ENCODE measurements around the gene VAV3. TPM values are rescaled to one million over a fixed set of nuclear protein-coding genes. Genes with fewer than 3 reads are reported as not detected.

VAV3 gene
- total and polyA plus RNA-seq, 4 experiments from 2014 or later = 0.43 to 2.9 (median 1.8) TPM

- DNase-seq = peak in 4 of 5 donors; percentile 6 to 29 (median 18)
- H3K27ac ChIP-seq (ENCODE audit: low read depth, low read length) = no peak overlapping the region
- H3K4me3 ChIP-seq (ENCODE audit: low read length in 2 of 2) = no peak overlapping the region
- peaks cover 0 to under 1% of the 10 kb centered on the region in 2 donors for H3K36me3 Mint-ChIP-seq
- H3K36me3 ChIP-seq (ENCODE audit: insufficient read depth, low read length) = no peaks in the 10 kb centered on the region
- ChIA-PET CTCF (ENCODE audit: partially characterized antibody) (interaction anchor here (1.3 kb wide), 1 partner anchor 296 kb away, joined by 3 read pairs; no protein-coding TSS in a partner anchor), POLR2A (ENCODE audit: partially characterized antibody) (interaction anchor here (1.2 kb wide), 1 partner anchor 43 kb away, joined by 4 read pairs; no protein-coding TSS in a partner anchor)
- H3K4me3 Mint-ChIP-seq = peak overlapping the region in 6 of 8 donors; percentile 43 to 82 (median 63)
- H3K27me3 ChIP-seq (ENCODE audit: insufficient read depth, low read length) = no peaks in the 10 kb centered on the region
- no peaks in the 10 kb centered on the region for H3K9me3 ChIP-seq (ENCODE audit: control insufficient read depth in 1 of 2, low read length in 2 of 2)
- intact Hi-C loops (cut with micrococcal nuclease) = no loop called here
- peaks cover 0 to 2% (median 0%) of the 10 kb centered on the region in 8 donors for H3K9me3 Mint-ChIP-seq
- H3K4me1 Mint-ChIP-seq = peaks cover 26 to 47% (median 29%) of the 10 kb centered on the region in 4 donors
- H3K27ac Mint-ChIP-seq = peak overlapping the region in 6 of 7 donors; percentile 3 to 78 (median 21)
- H3K27me3 Mint-ChIP-seq = no peaks in the 10 kb centered on the region
- peaks cover 26% of the 10 kb centered on the region for H3K4me1 ChIP-seq (ENCODE audit: insufficient read depth, low read length)
Observed at GRCh38 chr1:107829036-107829770, 135.8 kb downstream of the VAV3 start.

DNA sequence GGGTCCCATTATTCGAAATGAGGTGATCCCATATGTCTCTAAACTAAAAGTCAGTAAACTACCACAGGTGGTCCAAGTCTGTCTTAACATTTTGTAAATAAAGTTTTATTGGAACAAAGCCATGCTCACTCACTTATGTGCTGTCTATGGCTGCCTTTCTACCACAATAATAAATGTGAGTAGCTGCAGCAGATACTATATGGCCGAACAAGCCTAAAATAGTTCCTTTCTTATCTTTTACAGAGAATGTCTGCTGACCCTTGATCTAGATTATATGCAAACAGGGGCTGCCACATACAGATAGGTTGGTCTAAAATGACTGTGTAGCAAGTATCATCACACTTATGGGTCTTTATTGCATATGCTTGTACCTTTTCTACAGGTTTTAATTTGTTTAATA lies 140.0 kb downstream of the VAV3 start:
- no peaks in the 10 kb centered on the region for H3K9me3 ChIP-seq (ENCODE audit: control insufficient read depth in 1 of 2, low read length in 2 of 2)
- no peaks in the 10 kb centered on the region for H3K27me3 ChIP-seq (ENCODE audit: insufficient read depth, low read length)
- H3K4me1 ChIP-seq (ENCODE audit: insufficient read depth, low read length) = peaks cover 22% of the 10 kb centered on the region
- H3K4me3 ChIP-seq (ENCODE audit: low read length in 2 of 2) = no peak overlapping the region
- no peak overlapping the region for H3K27ac ChIP-seq (ENCODE audit: low read depth, low read length)
- H3K27me3 Mint-ChIP-seq = no peaks in the 10 kb centered on the region
- peaks cover 4 to 13% of the 10 kb centered on the region in 2 donors for H3K36me3 Mint-ChIP-seq
- ChIA-PET POLR2A (ENCODE audit: partially characterized antibody) (no interaction called here), CTCF (ENCODE audit: partially characterized antibody) (no interaction called here)
- DNase-seq = no peak
- H3K4me3 Mint-ChIP-seq = no peak overlapping the region
- no peaks in the 10 kb centered on the region for H3K36me3 ChIP-seq (ENCODE audit: insufficient read depth, low read length)
- H3K4me1 Mint-ChIP-seq = peaks cover 22 to 34% (median 25%) of the 10 kb centered on the region in 4 donors
- H3K27ac Mint-ChIP-seq = no peak overlapping the region
- intact Hi-C loops (cut with micrococcal nuclease) = no loop called here
- H3K9me3 Mint-ChIP-seq = peaks cover 0 to 16% (median 7%) of the 10 kb centered on the region in 8 donors

GRCh38 chr1:107821340-107821739 lies 143.6 kb downstream of the VAV3 start:
- peaks cover 4 to 13% of the 10 kb centered on the region in 2 donors for H3K36me3 Mint-ChIP-seq
- Histone ChIP-seq H3K36me3 (ENCODE audit: insufficient read depth, low read length) (no peaks in the 10 kb centered on the region), H3K27me3 (ENCODE audit: insufficient read depth, low read length) (no peaks in the 10 kb centered on the region), H3K9me3 (ENCODE audit: control insufficient read depth in 1 of 2, low read length in 2 of 2) (no peaks in the 10 kb centered on the region), H3K27ac (ENCODE audit: low read depth, low read length) (no peak overlapping the region), H3K4me1 (ENCODE audit: insufficient read depth, low read length) (no peaks in the 10 kb centered on the region), H3K4me3 (ENCODE audit: low read length in 2 of 2) (no peak overlapping the region)
- ChIA-PET POLR2A (ENCODE audit: partially characterized antibody) (no interaction called here), CTCF (ENCODE audit: partially characterized antibody) (no interaction called here)
- intact Hi-C loops (cut with micrococcal nuclease) = no loop called here
- no peak for DNase-seq
- H3K4me1 Mint-ChIP-seq = peaks cover 0 to 7% (median 5%) of the 10 kb centered on the region in 4 donors
- peaks cover 0 to 2% of the 10 kb centered on the region in 2 donors for H3K27me3 Mint-ChIP-seq
- H3K4me3 Mint-ChIP-seq = no peak overlapping the region
- peaks cover 0 to 16% (median 7%) of the 10 kb centered on the region in 8 donors for H3K9me3 Mint-ChIP-seq
- peak overlapping the region in 3 of 7 donors; percentile 13 to 47 (median 25) for H3K27ac Mint-ChIP-seq

- H3K27ac ChIP-seq (ENCODE audit: low read depth, low read length) = no peak overlapping the region
- H3K27me3 ChIP-seq (ENCODE audit: insufficient read depth, low read length) = no peaks in the 10 kb centered on the region
- intact Hi-C loops (cut with micrococcal nuclease) = no loop called here
- no peaks in the 10 kb centered on the region for H3K9me3 ChIP-seq (ENCODE audit: control insufficient read depth in 1 of 2, low read length in 2 of 2)
- Mint-ChIP-seq H3K9me3 (peaks cover 0 to 16% (median 7%) of the 10 kb centered on the region in 8 donors), H3K36me3 (peaks cover 4 to 13% of the 10 kb centered on the region in 2 donors), H3K4me1 (peaks cover 0 to 7% (median 5%) of the 10 kb centered on the region in 4 donors), H3K27ac (peak overlapping the region in 1 of 7 donors; percentile 25), H3K27me3 (peaks cover 0 to 2% of the 10 kb centered on the region in 2 donors), H3K4me3 (no peak overlapping the region)
- ChIA-PET CTCF (ENCODE audit: partially characterized antibody) (no interaction called here), POLR2A (ENCODE audit: partially characterized antibody) (no interaction called here)
- H3K4me3 ChIP-seq (ENCODE audit: low read length in 2 of 2) = no peak overlapping the region
- DNase-seq = no peak
- no peaks in the 10 kb centered on the region for H3K4me1 ChIP-seq (ENCODE audit: insufficient read depth, low read length)
- no peaks in the 10 kb centered on the region for H3K36me3 ChIP-seq (ENCODE audit: insufficient read depth, low read length)
Observed at GRCh38 chr1:107820801-107821200, 144.2 kb downstream of the VAV3 start.

- H3K27ac ChIP-seq (ENCODE audit: low read depth, low read length) = no peak overlapping the region
- ChIA-PET CTCF (ENCODE audit: partially characterized antibody) (interaction anchor here (0.7 kb wide), 1 partner anchor 1194 kb away, joined by 3 read pairs; no protein-coding TSS in a partner anchor), POLR2A (ENCODE audit: partially characterized antibody) (no interaction called here)
- no peaks in the 10 kb centered on the region for H3K9me3 ChIP-seq (ENCODE audit: control insufficient read depth in 1 of 2, low read length in 2 of 2)
- Mint-ChIP-seq H3K9me3 (peaks cover 0 to 4% (median 1%) of the 10 kb centered on the region in 8 donors), H3K27me3 (peaks cover 0 to 3% of the 10 kb centered on the region in 2 donors), H3K4me3 (no peak overlapping the region), H3K36me3 (peaks cover under 1 to 4% of the 10 kb centered on the region in 2 donors), H3K4me1 (peaks cover 0 to 5% (median 2%) of the 10 kb centered on the region in 4 donors), H3K27ac (peak overlapping the region in 1 of 7 donors; percentile 8)
- no peaks in the 10 kb centered on the region for H3K36me3 ChIP-seq (ENCODE audit: insufficient read depth, low read length)
- intact Hi-C loops (cut with micrococcal nuclease) = no loop called here
- DNase-seq = no peak
- H3K4me3 ChIP-seq (ENCODE audit: low read length in 2 of 2) = no peak overlapping the region
- H3K27me3 ChIP-seq (ENCODE audit: insufficient read depth, low read length) = no peaks in the 10 kb centered on the region
- H3K4me1 ChIP-seq (ENCODE audit: insufficient read depth, low read length) = no peaks in the 10 kb centered on the region
Observed at GRCh38 chr1:107817935-107818334, 147.0 kb downstream of the VAV3 start.

- intact Hi-C loops (cut with micrococcal nuclease) = no loop called here
- peaks cover 0 to 3% of the 10 kb centered on the region in 2 donors for H3K27me3 Mint-ChIP-seq
- Histone ChIP-seq H3K36me3 (ENCODE audit: insufficient read depth, low read length) (no peaks in the 10 kb centered on the region), H3K9me3 (ENCODE audit: control insufficient read depth in 1 of 2, low read length in 2 of 2) (no peaks in the 10 kb centered on the region), H3K4me3 (ENCODE audit: low read length in 2 of 2) (no peak overlapping the region), H3K4me1 (ENCODE audit: insufficient read depth, low read length) (no peaks in the 10 kb centered on the region), H3K27me3 (ENCODE audit: insufficient read depth, low read length) (no peaks in the 10 kb centered on the region), H3K27ac (ENCODE audit: low read depth, low read length) (no peak overlapping the region)
- peaks cover 0 to 4% of the 10 kb centered on the region in 2 donors for H3K36me3 Mint-ChIP-seq
- no peaks in the 10 kb centered on the region for H3K9me3 Mint-ChIP-seq
- CTCF ChIA-PET (ENCODE audit: partially characterized antibody) = no interaction called here
- POLR2A ChIA-PET (ENCODE audit: partially characterized antibody) = no interaction called here
- peak overlapping the region in 1 of 7 donors; percentile 18 for H3K27ac Mint-ChIP-seq
- DNase-seq = no peak
- peaks cover 0 to 5% (median 2%) of the 10 kb centered on the region in 4 donors for H3K4me1 Mint-ChIP-seq
- no peak overlapping the region for H3K4me3 Mint-ChIP-seq
Observed at GRCh38 chr1:107817206-107817605, 147.8 kb downstream of the VAV3 start.

- Histone ChIP-seq H3K9me3 (ENCODE audit: control insufficient read depth in 1 of 2, low read length in 2 of 2) (no peaks in the 10 kb centered on the region), H3K27me3 (ENCODE audit: insufficient read depth, low read length) (no peaks in the 10 kb centered on the region), H3K36me3 (ENCODE audit: insufficient read depth, low read length) (no peaks in the 10 kb centered on the region), H3K27ac (ENCODE audit: low read depth, low read length) (no peak overlapping the region), H3K4me3 (ENCODE audit: low read length in 2 of 2) (no peak overlapping the region), H3K4me1 (ENCODE audit: insufficient read depth, low read length) (peaks cover under 1% of the 10 kb centered on the region)
- H3K27me3 Mint-ChIP-seq = peaks cover 0 to 5% of the 10 kb centered on the region in 2 donors
- no peaks in the 10 kb centered on the region for H3K9me3 Mint-ChIP-seq
- H3K4me3 Mint-ChIP-seq = no peak overlapping the region
- intact Hi-C loops (cut with micrococcal nuclease) = no loop called here
- H3K36me3 Mint-ChIP-seq = no peaks in the 10 kb centered on the region
- POLR2A ChIA-PET (ENCODE audit: partially characterized antibody) = no interaction called here
- no peak for DNase-seq
- peaks cover 2 to 6% (median 4%) of the 10 kb centered on the region in 4 donors for H3K4me1 Mint-ChIP-seq
- no peak overlapping the region for H3K27ac Mint-ChIP-seq
- CTCF ChIA-PET (ENCODE audit: partially characterized antibody) = no interaction called here
Observed at GRCh38 chr1:107810291-107810951, 154.6 kb downstream of the VAV3 start.

All from CD4-positive, alpha-beta memory T cell (primary cell).